ENCODE data around the gene TRIM40.

DNA sequence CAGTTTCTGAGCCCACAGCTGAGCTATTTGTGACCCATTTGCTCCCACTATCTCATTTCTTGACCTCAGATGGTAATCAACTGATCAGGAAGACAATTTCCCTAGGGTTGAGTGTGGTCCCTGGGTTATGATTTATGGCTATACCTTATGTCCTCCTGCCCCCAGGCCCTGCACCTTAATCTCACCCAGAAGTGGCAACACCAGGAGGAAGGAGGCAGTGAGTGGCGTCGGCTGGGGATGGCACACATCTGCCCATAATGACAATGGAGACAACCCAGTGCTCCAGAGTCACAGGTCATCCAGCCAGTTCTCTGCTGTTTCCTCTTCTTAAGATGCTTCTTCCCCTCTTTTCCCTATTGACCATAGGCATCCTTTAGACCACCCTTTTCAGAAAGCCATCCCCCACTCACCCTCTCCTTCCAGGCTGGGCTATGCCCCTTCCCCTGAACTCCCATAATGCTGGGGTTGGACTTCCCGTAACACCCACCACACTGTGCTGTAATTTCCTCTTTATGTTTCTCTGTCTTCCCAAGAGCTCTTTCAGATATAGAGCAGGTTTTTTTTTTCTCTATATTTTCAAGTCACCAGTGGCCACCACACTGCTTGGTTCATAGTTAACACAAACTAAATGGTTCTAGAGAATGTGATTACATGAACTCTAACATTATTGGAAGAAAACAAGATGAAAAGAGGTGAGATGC, 17.1 kb downstream of the TRIM40 start:
- no peak for TF ChIP-seq SP1 (IDR thresholded peaks at IDR 0.05)
- TF ChIP-seq ELF4 (IDR thresholded peaks at IDR 0.05) = no peak
- TF ChIP-seq FOXK2 (IDR thresholded peaks at IDR 0.05) = no peak
- no peak for TF ChIP-seq TARDBP (IDR thresholded peaks at IDR 0.05)
- no peak for TF ChIP-seq HDGF (IDR thresholded peaks at IDR 0.05; ENCODE audit: borderline replicate concordance)
- TF ChIP-seq BHLHE40 (IDR thresholded peaks at IDR 0.05; ENCODE audit: borderline replicate concordance) = no peak
- no peak for TF ChIP-seq FOXM1 (IDR thresholded peaks at IDR 0.05; ENCODE audit: borderline replicate concordance)
